ENCODE results near the gene XPO5. TPM values are rescaled to one million over a fixed set of nuclear protein-coding genes. Genes with fewer than 3 reads are reported as not detected.

Gene XPO5
- total and polyA plus RNA-seq, 9 of the 15 experiments (the other 6 are each of a cell fraction or from before 2014, with no cell fraction given) = 36.0 to 170 (median 99.1) TPM

GRCh38 chr6:43616725-43617472, 41.1 kb upstream of the XPO5 start (continued):
- TF ChIP-seq ELK3 (CRISPR knock-in tag; IDR thresholded peaks at IDR 0.05) = no peak
- TF ChIP-seq, protein P1, sequence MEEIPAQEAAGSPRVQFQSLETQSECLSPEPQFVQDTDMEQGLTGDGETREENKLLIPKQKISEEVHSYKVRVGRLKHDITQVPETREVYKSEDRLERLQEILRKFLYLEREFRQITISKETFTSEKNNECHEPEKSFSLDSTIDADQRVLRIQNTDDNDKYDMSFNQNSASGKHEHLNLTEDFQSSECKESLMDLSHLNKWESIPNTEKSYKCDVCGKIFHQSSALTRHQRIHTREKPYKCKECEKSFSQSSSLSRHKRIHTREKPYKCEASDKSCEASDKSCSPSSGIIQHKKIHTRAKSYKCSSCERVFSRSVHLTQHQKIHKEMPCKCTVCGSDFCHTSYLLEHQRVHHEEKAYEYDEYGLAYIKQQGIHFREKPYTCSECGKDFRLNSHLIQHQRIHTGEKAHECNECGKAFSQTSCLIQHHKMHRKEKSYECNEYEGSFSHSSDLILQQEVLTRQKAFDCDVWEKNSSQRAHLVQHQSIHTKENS (CRISPR knock-in tag; IDR thresholded peaks at IDR 0.05) = no peak
- TF ChIP-seq SMC3 (conservative IDR thresholded peaks at IDR 0.05; ENCODE audit: insufficient read depth, low read depth, low read length) = no peak
- no peak for TF ChIP-seq ZNF57 (CRISPR knock-in tag; IDR thresholded peaks at IDR 0.05)
- no peak for TF ChIP-seq CREM (IDR thresholded peaks at IDR 0.05; ENCODE audit: low read depth)
- TF ChIP-seq HNRNPK (IDR thresholded peaks at IDR 0.05; ENCODE audit: low read depth, low read length, poor library complexity, severe bottlenecking) = no peak
- no peak for TF ChIP-seq MTA3 (IDR thresholded peaks at IDR 0.05; ENCODE audit: borderline replicate concordance)
- no peak for TF ChIP-seq BDP1 (IDR thresholded peaks at IDR 0.05; ENCODE audit: insufficient read depth, insufficient read length)
- TF ChIP-seq, protein P2, sequence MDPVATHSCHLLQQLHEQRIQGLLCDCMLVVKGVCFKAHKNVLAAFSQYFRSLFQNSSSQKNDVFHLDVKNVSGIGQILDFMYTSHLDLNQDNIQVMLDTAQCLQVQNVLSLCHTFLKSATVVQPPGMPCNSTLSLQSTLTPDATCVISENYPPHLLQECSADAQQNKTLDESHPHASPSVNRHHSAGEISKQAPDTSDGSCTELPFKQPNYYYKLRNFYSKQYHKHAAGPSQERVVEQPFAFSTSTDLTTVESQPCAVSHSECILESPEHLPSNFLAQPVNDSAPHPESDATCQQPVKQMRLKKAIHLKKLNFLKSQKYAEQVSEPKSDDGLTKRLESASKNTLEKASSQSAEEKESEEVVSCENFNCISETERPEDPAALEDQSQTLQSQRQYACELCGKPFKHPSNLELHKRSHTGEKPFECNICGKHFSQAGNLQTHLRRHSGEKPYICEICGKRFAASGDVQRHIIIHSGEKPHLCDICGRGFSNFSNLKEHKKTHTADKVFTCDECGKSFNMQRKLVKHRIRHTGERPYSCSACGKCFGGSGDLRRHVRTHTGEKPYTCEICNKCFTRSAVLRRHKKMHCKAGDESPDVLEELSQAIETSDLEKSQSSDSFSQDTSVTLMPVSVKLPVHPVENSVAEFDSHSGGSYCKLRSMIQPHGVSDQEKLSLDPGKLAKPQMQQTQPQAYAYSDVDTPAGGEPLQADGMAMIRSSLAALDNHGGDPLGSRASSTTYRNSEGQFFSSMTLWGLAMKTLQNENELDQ (CRISPR knock-in tag; IDR thresholded peaks at IDR 0.05; ENCODE audit: borderline replicate concordance) = no peak
- no peak for TF ChIP-seq MAFG (tag; conservative IDR thresholded peaks at IDR 0.05)
- no peak for TF ChIP-seq MCM7 (IDR thresholded peaks at IDR 0.05)
- no peak for TF ChIP-seq ZNF316 (IDR thresholded peaks at IDR 0.05)
- 0 out of 2 replicates have a peak, but pooled peaks have one; percentile 29 for TF ChIP-seq MYC (IDR thresholded peaks at IDR 0.05; ENCODE audit: low read depth, low read length)
- TF ChIP-seq MYC (CRISPR knock-in tag; IDR thresholded peaks at IDR 0.05; ENCODE audit: borderline replicate concordance, low read depth) = peak; percentile 63; the same call in 1 of the 2 replicates
- no peak for TF ChIP-seq FOXJ2 (tag; IDR thresholded peaks at IDR 0.05)
- peak; percentile 20; the same call in 1 of the 2 replicates for TF ChIP-seq DPF2 (IDR thresholded peaks at IDR 0.05)
- TF ChIP-seq, protein P3, sequence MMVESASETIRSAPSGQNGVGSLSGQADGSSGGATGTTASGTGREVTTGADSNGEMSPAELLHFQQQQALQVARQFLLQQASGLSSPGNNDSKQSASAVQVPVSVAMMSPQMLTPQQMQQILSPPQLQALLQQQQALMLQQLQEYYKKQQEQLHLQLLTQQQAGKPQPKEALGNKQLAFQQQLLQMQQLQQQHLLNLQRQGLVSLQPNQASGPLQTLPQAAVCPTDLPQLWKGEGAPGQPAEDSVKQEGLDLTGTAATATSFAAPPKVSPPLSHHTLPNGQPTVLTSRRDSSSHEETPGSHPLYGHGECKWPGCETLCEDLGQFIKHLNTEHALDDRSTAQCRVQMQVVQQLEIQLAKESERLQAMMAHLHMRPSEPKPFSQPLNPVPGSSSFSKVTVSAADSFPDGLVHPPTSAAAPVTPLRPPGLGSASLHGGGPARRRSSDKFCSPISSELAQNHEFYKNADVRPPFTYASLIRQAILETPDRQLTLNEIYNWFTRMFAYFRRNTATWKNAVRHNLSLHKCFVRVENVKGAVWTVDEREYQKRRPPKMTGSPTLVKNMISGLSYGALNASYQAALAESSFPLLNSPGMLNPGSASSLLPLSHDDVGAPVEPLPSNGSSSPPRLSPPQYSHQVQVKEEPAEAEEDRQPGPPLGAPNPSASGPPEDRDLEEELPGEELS (CRISPR knock-in tag; IDR thresholded peaks at IDR 0.05; ENCODE audit: borderline replicate concordance) = no peak
- TF ChIP-seq PRDM10 (IDR thresholded peaks at IDR 0.05; ENCODE audit: partially characterized antibody) = no peak
